Peyer's patch (tissue), 4 donors: Measurements from ENCODE around the gene GMPS. TPM values are rescaled to one million over a fixed set of nuclear protein-coding genes. Genes with fewer than 3 reads are reported as not detected.

Experiments used
- DNase-seq, 3 donors: peaks; one replicate each; pipeline ENCODE4 v3.0.0-alpha.2; 2017 to 2019
- H3K27ac ChIP-seq, 4 donors: fragments of 200-600 bp; sonication (generic); one replicate each; pipeline ENCODE4 v1.5.1; 2016 to 2019
- H3K27me3 ChIP-seq, 2 donors: fragments of 200-600 bp; sonication (generic); one replicate each; pipeline ENCODE4 v1.5.1; 2019
- H3K36me3 ChIP-seq, 3 donors: fragments of 200-600 bp; sonication (generic); one replicate each; pipeline ENCODE4 v1.5.1; 2016 to 2019
- H3K4me1 ChIP-seq, 4 donors: fragments of 200-600 bp; sonication (generic); one replicate each; pipeline ENCODE4 v1.5.1; 2016 to 2019
- H3K4me3 ChIP-seq, 4 donors: fragments of 200-600 bp; sonication (generic); 1 replicate in 3 of 4; 2 replicates in 1 of 4; pipeline ENCODE4 v1.5.1; 2016 to 2019; ENCODE audit warnings: mild to moderate bottlenecking in 1 of 4
- H3K9me3 ChIP-seq, 4 donors: fragments of 200-600 bp; sonication (generic); one replicate each; pipeline ENCODE4 v1.5.1; 2016 to 2019; ENCODE audit warnings: mild to moderate bottlenecking in 1 of 4
- POLR2A ChIP-seq, 2 donors: fragments of 450-650 bp; IDR thresholded peaks; one replicate each; pipeline ENCODE4 v1.5.1; 2017; ENCODE audit warnings: antibody characterized with exemption in 2 of 2, mild to moderate bottlenecking in 2 of 2, moderate library complexity in 2 of 2
- total RNA-seq, 4 donors: library from RNA; depleted of rRNA; stranded (reverse); fragments of >200 nt; gene quantifications; one replicate each; pipeline ENCODE4 v1.1.0, GENCODE V29; 2016
- TF ChIP-seq, protein P1 (sequence below), 6 experiments: fragments of 450-650 bp in 4 of 6; fragments of 200-600 bp in 2 of 6; sonication (generic) in 1 of 6; IDR thresholded peaks; one replicate each; pipeline ENCODE4 v1.5.1; 2017 to 2019; ENCODE audit warnings: antibody characterized with exemption in 6 of 6, mild to moderate bottlenecking in 3 of 6, moderate library complexity in 1 of 6

The GMPS gene
- total RNA-seq, 4 donors from 2014 or later = 12.9 to 72.6 (median 22.2) TPM

DNA sequence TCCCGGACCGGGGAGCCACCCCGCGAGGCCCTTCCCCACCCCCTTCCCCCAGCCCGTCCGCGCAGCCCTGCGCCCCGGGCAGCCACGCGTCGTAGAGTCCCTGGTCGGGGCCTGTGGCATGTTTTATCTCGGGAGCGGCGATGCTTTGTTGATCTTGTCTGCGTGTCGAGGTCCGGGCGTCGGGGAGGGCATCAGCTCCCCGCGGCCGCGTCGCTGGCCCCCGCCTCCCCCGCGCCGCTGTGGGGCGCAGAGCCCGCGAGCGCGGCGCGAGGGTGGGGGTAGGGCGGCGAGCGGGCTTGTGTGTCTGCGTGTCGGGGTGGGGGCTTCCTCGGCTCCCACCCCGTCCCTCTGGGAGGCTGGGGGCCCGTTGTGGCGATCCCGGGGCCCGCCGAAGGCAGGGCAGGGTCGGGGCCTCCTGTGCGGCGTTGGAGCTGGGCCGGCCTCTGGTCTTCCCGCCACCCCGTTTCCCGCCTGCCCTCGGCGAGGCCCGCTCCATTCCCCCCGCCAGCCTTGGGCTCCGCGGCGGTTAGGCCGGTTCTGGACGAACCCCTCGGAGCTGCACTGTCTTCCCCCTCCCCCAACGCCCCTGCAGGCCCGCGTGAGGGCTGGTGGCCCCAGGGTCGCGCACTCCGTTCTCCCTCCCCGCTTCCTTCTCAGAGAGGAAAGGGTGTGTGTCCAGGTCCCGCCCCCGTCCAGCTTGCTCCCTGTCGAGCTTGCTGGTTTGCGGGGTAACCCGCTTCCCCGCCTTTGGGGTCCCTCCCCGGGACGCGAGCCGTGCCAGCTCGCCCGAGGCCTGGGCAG lies 695 bp downstream of the GMPS start:
- H3K4me1 ChIP-seq = peaks cover 0 to 16% (median 3%) of the 10 kb centered on the region in 4 donors
- no peaks in the 10 kb centered on the region for H3K9me3 ChIP-seq
- TF ChIP-seq, protein P1, sequence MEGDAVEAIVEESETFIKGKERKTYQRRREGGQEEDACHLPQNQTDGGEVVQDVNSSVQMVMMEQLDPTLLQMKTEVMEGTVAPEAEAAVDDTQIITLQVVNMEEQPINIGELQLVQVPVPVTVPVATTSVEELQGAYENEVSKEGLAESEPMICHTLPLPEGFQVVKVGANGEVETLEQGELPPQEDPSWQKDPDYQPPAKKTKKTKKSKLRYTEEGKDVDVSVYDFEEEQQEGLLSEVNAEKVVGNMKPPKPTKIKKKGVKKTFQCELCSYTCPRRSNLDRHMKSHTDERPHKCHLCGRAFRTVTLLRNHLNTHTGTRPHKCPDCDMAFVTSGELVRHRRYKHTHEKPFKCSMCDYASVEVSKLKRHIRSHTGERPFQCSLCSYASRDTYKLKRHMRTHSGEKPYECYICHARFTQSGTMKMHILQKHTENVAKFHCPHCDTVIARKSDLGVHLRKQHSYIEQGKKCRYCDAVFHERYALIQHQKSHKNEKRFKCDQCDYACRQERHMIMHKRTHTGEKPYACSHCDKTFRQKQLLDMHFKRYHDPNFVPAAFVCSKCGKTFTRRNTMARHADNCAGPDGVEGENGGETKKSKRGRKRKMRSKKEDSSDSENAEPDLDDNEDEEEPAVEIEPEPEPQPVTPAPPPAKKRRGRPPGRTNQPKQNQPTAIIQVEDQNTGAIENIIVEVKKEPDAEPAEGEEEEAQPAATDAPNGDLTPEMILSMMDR (IDR thresholded peaks at IDR 0.05) = no peak
- TF ChIP-seq POLR2A (IDR thresholded peaks at IDR 0.05) = no peak
- H3K27ac ChIP-seq = peak overlapping the region; percentile 84 to 95 (median 89)
- no peaks in the 10 kb centered on the region for H3K27me3 ChIP-seq
- DNase-seq = peak; percentile 54 to 75 (median 74)
- peak overlapping the region; percentile 77 to 100 (median 79) for H3K4me3 ChIP-seq
- H3K36me3 ChIP-seq = no peaks in the 10 kb centered on the region

DNA sequence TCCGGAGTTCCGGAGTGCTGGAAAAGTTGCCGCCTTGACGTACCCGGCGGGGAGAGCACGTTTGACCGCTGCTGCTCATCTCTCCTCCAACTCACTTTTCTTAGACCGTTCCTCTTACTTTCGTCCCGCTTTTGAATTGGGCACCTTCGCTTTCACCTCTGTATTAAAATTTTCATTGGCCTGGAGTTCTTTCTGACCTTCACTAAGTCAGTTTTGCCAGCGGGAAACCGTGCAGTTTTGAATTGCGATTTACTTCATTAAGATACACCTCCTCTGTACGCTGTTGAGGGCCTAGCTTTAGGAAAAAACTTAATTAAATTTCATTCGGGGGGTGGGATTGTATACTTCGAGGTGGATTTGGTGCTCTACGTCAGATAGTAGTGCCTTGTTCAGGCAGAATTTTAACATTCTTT lies 1.3 kb downstream of the GMPS start:
- DNase-seq = no peak
- no peaks in the 10 kb centered on the region for H3K36me3 ChIP-seq
- no peak for TF ChIP-seq POLR2A (IDR thresholded peaks at IDR 0.05)
- TF ChIP-seq, protein P1 (IDR thresholded peaks at IDR 0.05) = no peak
- H3K4me3 ChIP-seq = peak overlapping the region; percentile 77 to 100 (median 79)
- H3K4me1 ChIP-seq = peaks cover 0 to 16% (median 3%) of the 10 kb centered on the region in 4 donors
- no peaks in the 10 kb centered on the region for H3K9me3 ChIP-seq
- no peaks in the 10 kb centered on the region for H3K27me3 ChIP-seq
- peak overlapping the region; percentile 84 to 95 (median 89) for H3K27ac ChIP-seq

DNA sequence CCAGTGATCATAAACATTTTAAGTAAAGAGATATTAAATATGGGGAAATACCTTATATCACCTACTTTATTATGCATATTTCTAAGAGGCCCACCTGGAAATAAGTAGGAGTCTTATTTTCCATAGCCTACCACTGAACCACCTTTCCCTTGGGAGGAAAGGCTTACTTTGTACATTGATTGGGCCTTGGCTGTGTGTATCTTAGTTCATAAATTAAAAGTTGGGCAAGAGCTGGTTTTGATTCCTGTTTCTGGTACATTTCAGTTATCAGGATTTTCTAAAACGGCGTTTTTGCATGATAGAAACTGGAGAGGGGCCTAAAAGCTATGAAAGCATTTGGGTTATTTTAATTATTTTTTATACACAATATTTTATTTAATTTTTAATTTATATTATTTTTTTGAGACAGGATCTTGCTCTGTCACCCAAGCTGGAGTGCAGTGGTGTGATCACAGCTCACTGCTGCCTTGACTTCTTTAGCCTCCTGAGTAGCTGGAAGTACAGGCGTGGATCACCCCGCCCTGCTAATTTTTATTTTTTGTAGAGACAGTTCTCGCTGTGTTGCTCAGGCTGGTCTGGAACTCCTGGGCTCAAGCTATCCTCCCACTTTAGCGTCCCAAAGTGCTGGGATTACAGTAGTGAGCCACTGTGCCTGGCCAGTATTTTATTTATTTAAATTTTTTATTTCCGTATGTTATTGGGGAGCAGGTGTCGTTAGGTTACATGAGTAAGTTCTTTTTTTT lies 2.6 kb downstream of the GMPS start:
- Histone ChIP-seq H3K27me3 (no peaks in the 10 kb centered on the region), H3K4me1 (peaks cover 0 to 16% (median 3%) of the 10 kb centered on the region in 4 donors), H3K9me3 (no peaks in the 10 kb centered on the region), H3K36me3 (no peaks in the 10 kb centered on the region), H3K4me3 (no peak overlapping the region), H3K27ac (no peak overlapping the region)
- TF ChIP-seq, protein P1 (IDR thresholded peaks at IDR 0.05) = no peak
- no peak for TF ChIP-seq POLR2A (IDR thresholded peaks at IDR 0.05)
- no peak for DNase-seq

DNA sequence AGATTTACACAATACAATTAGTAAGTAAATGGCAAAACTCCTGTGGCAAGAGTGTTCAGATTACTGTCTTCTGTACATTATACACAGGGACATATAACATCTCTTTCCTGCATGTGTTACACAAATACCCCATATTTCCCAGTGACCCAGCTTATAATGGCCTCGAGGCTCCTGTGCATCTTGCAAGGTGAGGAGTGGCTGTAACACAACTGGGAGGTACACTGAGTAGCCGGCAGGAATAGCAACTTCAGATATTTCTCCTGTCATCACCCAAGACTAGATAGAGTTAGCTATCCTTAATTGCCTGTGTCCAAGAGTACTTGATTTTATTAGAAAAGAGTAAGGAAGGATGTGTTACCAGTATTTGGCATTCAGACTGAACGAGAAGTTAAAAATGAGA lies 5.6 kb downstream of the GMPS start:
- TF ChIP-seq, protein P1 (IDR thresholded peaks at IDR 0.05) = no peak
- TF ChIP-seq POLR2A (IDR thresholded peaks at IDR 0.05) = no peak
- Histone ChIP-seq H3K9me3 (no peaks in the 10 kb centered on the region), H3K27ac (no peak overlapping the region), H3K36me3 (no peaks in the 10 kb centered on the region), H3K4me3 (no peak overlapping the region), H3K27me3 (no peaks in the 10 kb centered on the region), H3K4me1 (peaks cover 0 to 16% (median 3%) of the 10 kb centered on the region in 4 donors)
- DNase-seq = no peak

DNA sequence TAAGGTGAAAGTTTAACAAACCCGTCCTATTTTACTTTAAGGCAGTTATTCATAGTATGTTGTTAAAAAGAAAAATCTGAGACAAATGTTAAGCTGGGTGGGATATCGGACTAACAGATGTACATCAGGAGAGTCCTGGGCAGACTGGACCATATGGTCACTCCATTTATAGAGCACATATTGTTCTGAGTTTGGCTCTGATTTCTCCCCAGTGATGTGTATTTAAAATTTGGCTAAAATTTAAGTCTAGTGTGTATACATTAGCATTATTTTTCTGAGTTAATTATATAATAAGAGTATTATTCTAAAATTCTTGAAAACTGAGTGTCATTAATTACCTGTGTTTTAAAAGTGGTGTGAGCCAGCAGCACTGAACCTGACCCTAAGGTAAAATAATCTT lies 6.1 kb downstream of the GMPS start:
- Histone ChIP-seq H3K27ac (no peak overlapping the region), H3K27me3 (no peaks in the 10 kb centered on the region), H3K4me3 (no peak overlapping the region), H3K4me1 (peaks cover 0 to 16% (median 3%) of the 10 kb centered on the region in 4 donors), H3K36me3 (no peaks in the 10 kb centered on the region), H3K9me3 (no peaks in the 10 kb centered on the region)
- TF ChIP-seq, protein P1 (IDR thresholded peaks at IDR 0.05) = no peak
- no peak for TF ChIP-seq POLR2A (IDR thresholded peaks at IDR 0.05)
- DNase-seq = no peak
